GM12892 (cell line): ENCODE measurements around the gene ASXL3.

ENCODE experiments used
- POLR2A ChIP-seq: IDR thresholded peaks from 2 replicates; pipeline ENCODE4 v1.6.1; 2011; ENCODE audit warnings: low read depth, low read length, control low read depth
- POLR2AphosphoS5 ChIP-seq: IDR thresholded peaks from 2 replicates; pipeline ENCODE4 v1.6.1; 2011; ENCODE audit warnings: low read depth, low read length, control low read depth
- TAF1 ChIP-seq: IDR thresholded peaks from 2 replicates; pipeline ENCODE4 v1.6.1; 2011; ENCODE audit warnings: low read depth, mild to moderate bottlenecking, control low read depth, low read length, borderline replicate concordance

GRCh38 chr18:33612632-33613031, 34.6 kb downstream of the ASXL3 start:
- no peak for TF ChIP-seq TAF1
- no peak for TF ChIP-seq POLR2A
- TF ChIP-seq POLR2AphosphoS5, result no peak
